OCI-LY7 (cell line): Measurements from ENCODE around the gene IL1RAPL1. TPM values are rescaled to one million over a fixed set of nuclear protein-coding genes. Genes with fewer than 3 reads are reported as not detected.

Experiments
- BruUV-seq: library from RNA; stranded (reverse); fragments of 400-500 nt; replicated peaks from 2 replicates; lab custom pipeline; 2021; lab: Mats Ljungman, UMichigan
- CTCF ChIA-PET: fragments of 300-600 bp; sonication (Branson Sonifier 250); formaldehyde crosslinking; loops from one replicate; lab custom pipeline; 2022; ENCODE audit warnings: antibody characterized with exemption; ENCODE audit not compliant: unreplicated experiment; lab: Charles Lee
- POLR2A ChIA-PET: fragments of 300-600 bp; sonication (Branson Sonifier 250); formaldehyde crosslinking; loops from one replicate; lab custom pipeline; 2022; ENCODE audit warnings: antibody characterized with exemption; lab: Charles Lee
- DNase-seq: peaks from one replicate; pipeline ENCODE4 v3.0.0-alpha.2; 2015; ENCODE audit warnings: low spot score
- H2AFZ ChIP-seq: fragments of 200-600 bp; sonication (generic), shearing (Covaris generic); 2 replicates; pipeline ENCODE4 v1.6.1; 2014; ENCODE audit warnings: mild to moderate bottlenecking, antibody characterized with exemption, low read length, moderate library complexity
- H3K27ac ChIP-seq: fragments of 200-600 bp; sonication (generic); 2 replicates; pipeline ENCODE4 v1.5.1; 2014; ENCODE audit warnings: mixed run types, low read depth, mild to moderate bottlenecking, moderate library complexity, low read length, inconsistent platforms; ENCODE audit not compliant: poor library complexity, severe bottlenecking
- H3K36me3 ChIP-seq: fragments of 200-600 bp; sonication (generic); 2 replicates; pipeline ENCODE4 v1.6.1; 2014; ENCODE audit warnings: mild to moderate bottlenecking, antibody characterized with exemption, low read length, moderate library complexity, mixed read lengths; ENCODE audit not compliant: insufficient read depth
- H3K4me1 ChIP-seq: fragments of 200-600 bp; sonication (generic); 2 replicates; pipeline ENCODE4 v1.5.1; 2014; ENCODE audit warnings: mild to moderate bottlenecking, low read length; ENCODE audit not compliant: insufficient read depth, poor library complexity, severe bottlenecking
- H3K4me2 ChIP-seq: fragments of 200-600 bp; sonication (generic); 2 replicates; pipeline ENCODE4 v1.6.1; 2014; ENCODE audit warnings: mild to moderate bottlenecking, low read length
- H3K4me3 ChIP-seq: fragments of 200-600 bp; sonication (generic); 2 replicates; pipeline ENCODE4 v1.5.1; 2014; ENCODE audit warnings: mild to moderate bottlenecking, low read depth, low read length; ENCODE audit not compliant: poor library complexity, severe bottlenecking
- H3K79me2 ChIP-seq: fragments of 200-600 bp; sonication (generic); 2 replicates; pipeline ENCODE4 v1.6.1; 2016; ENCODE audit warnings: low read depth, mild to moderate bottlenecking, low read length, moderate library complexity, mixed read lengths; ENCODE audit not compliant: insufficient read depth
- H3K9me2 ChIP-seq: fragments of 200-600 bp; sonication (generic); 2 replicates; pipeline ENCODE4 v1.6.1; 2016; ENCODE audit warnings: mild to moderate bottlenecking, low read length, mixed read lengths; ENCODE audit not compliant: insufficient read depth
- H3K9me3 ChIP-seq: fragments of 200-600 bp; sonication (generic); 2 replicates; pipeline ENCODE4 v1.6.1; 2014; ENCODE audit warnings: mild to moderate bottlenecking, mixed run types, low read length, mixed read lengths
- H4K20me1 ChIP-seq: fragments of 200-600 bp; sonication (generic); 2 replicates; pipeline ENCODE4 v1.6.1; 2014; ENCODE audit warnings: mild to moderate bottlenecking, antibody characterized with exemption, low read length, moderate library complexity, mixed read lengths; ENCODE audit not compliant: insufficient read depth
- CTCF ChIP-seq: fragments of 200-600 bp; sonication (generic); conservative IDR thresholded peaks from 2 replicates; pipeline ENCODE4 v1.5.1; 2014; ENCODE audit warnings: mild to moderate bottlenecking, antibody characterized with exemption, low read length, moderate library complexity, mixed read lengths
- EZH2phosphoT487 ChIP-seq: fragments of 200-600 bp; sonication (generic); IDR thresholded peaks from 2 replicates; pipeline ENCODE4 v1.6.1; 2018; ENCODE audit warnings: low read depth, borderline replicate concordance, mild to moderate bottlenecking, mixed run types, antibody characterized with exemption, low read length, moderate library complexity, mixed read lengths
- intact Hi-C: fragments of 100-400 bp; cut with micrococcal nuclease; formaldehyde crosslinking; loops from one replicate; pipeline ENCODE4 v1.10.0; 2022; ENCODE audit not compliant: unreplicated experiment
- total RNA-seq, 2 experiments: library from RNA; depleted of rRNA in 1 of 2; stranded (reverse); fragments of >200 nt in 1 of 2; shearing (Covaris generic) in 1 of 2; gene quantifications; 2 replicates each; pipeline ENCODE4 v1.2.3, GENCODE V29; 2014 to 2022

IL1RAPL1 gene
- total RNA-seq, 2 experiments from 2014 or later: not detected

GRCh38 chrX:29560065-29560464 lies 972.8 kb downstream of the IL1RAPL1 start:
- POLR2A ChIA-PET: interaction anchor here (0.5 kb wide), 1 partner anchor 79 kb away, joined by 5 read pairs; no protein-coding TSS in a partner anchor
- Histone ChIP-seq H3K9me2 (no peaks in the 10 kb centered on the region), H3K36me3 (no peaks in the 10 kb centered on the region), H3K4me3 (no peak overlapping the region), H3K9me3 (no peaks in the 10 kb centered on the region), H3K4me1 (no peaks in the 10 kb centered on the region), H4K20me1 (no peaks in the 10 kb centered on the region), H2AFZ (no peak overlapping the region), H3K4me2 (no peak overlapping the region), H3K79me2 (no peaks in the 10 kb centered on the region), H3K27ac (no peak overlapping the region)
- BruUV-seq: no TSS peak
- DNase-seq: no peak
- intact Hi-C loops: no loop called here
- CTCF ChIA-PET: no interaction called here
- TF ChIP-seq CTCF (no peak), EZH2phosphoT487 (no peak)

GRCh38 chrX:29561417-29561816 lies 974.2 kb downstream of the IL1RAPL1 start:
- no peak overlapping the region for H3K4me3 ChIP-seq
- intact Hi-C loops: no loop called here
- CTCF ChIA-PET: no interaction called here
- no peaks in the 10 kb centered on the region for H3K4me1 ChIP-seq
- TF ChIP-seq CTCF (no peak), EZH2phosphoT487 (no peak)
- H3K9me2 ChIP-seq: no peaks in the 10 kb centered on the region
- no peak overlapping the region for H3K27ac ChIP-seq
- BruUV-seq: no TSS peak
- no peaks in the 10 kb centered on the region for H3K36me3 ChIP-seq
- H4K20me1 ChIP-seq: no peaks in the 10 kb centered on the region
- no peak for DNase-seq
- H3K9me3 ChIP-seq: no peaks in the 10 kb centered on the region
- no peak overlapping the region for H2AFZ ChIP-seq
- POLR2A ChIA-PET: no interaction called here
- no peaks in the 10 kb centered on the region for H3K79me2 ChIP-seq
- H3K4me2 ChIP-seq: no peak overlapping the region

GRCh38 chrX:29580560-29580959 lies 993.3 kb downstream of the IL1RAPL1 start:
- no peak overlapping the region for H3K4me3 ChIP-seq
- H3K79me2 ChIP-seq: no peaks in the 10 kb centered on the region
- H3K9me2 ChIP-seq: no peaks in the 10 kb centered on the region
- H3K36me3 ChIP-seq: no peaks in the 10 kb centered on the region
- no peak for TF ChIP-seq EZH2phosphoT487
- no peak for TF ChIP-seq CTCF
- no peak overlapping the region for H2AFZ ChIP-seq
- DNase-seq: no peak
- ChIA-PET CTCF (no interaction called here), POLR2A (interaction anchor here (1.0 kb wide), 1 partner anchor 13 kb away, joined by 3 read pairs; no protein-coding TSS in a partner anchor)
- H3K27ac ChIP-seq: no peak overlapping the region
- BruUV-seq: no TSS peak
- H3K4me1 ChIP-seq: no peaks in the 10 kb centered on the region
- H3K9me3 ChIP-seq: no peaks in the 10 kb centered on the region
- intact Hi-C loops: no loop called here
- no peak overlapping the region for H3K4me2 ChIP-seq
- H4K20me1 ChIP-seq: no peaks in the 10 kb centered on the region
